ENCODE results near the gene SASH1. TPM values are rescaled to one million over a fixed set of nuclear protein-coding genes. Genes with fewer than 3 reads are reported as not detected.
"Not testable (repeated sequence)": the region's sequence is repeated elsewhere in the genome, so short reads cannot be mapped to it uniquely, and the experiment has no call there.

Gene SASH1
- total and polyA plus RNA-seq, 7 experiments from 2014 or later: 0.24 to 7.8 (median 1.4) TPM; not detected in 2

- H3K36me3 ChIP-seq (ENCODE audit: control insufficient read depth in 2 of 3, insufficient read depth in 3 of 3, low read length in 3 of 3): no peaks in the 10 kb centered on the region
- H3K9me3 ChIP-seq (ENCODE audit: control insufficient read depth in 2 of 3, low read length in 3 of 3): no peaks in the 10 kb centered on the region
- intact Hi-C loops (cut with micrococcal nuclease): no loop called here
- H3K4me1 ChIP-seq (ENCODE audit: control insufficient read depth in 2 of 2, insufficient read depth in 2 of 2, low read length in 2 of 2): no peaks in the 10 kb centered on the region
- no peak overlapping the region for H3K4me3 Mint-ChIP-seq
- peaks cover 0 to 25% (median 7%) of the 10 kb centered on the region in 11 donors for H3K9me3 Mint-ChIP-seq
- no peak overlapping the region for H3K27ac ChIP-seq (ENCODE audit: low read depth, low read length)
- H3K27ac Mint-ChIP-seq: no peak overlapping the region
- no peak for ATAC-seq
- H3K4me3 ChIP-seq (ENCODE audit: low read length): no peak overlapping the region
- H3K27me3 Mint-ChIP-seq: peaks cover 0 to 33% (median 5%) of the 10 kb centered on the region in 5 donors
- peaks cover 0 to 6% (median 0%) of the 10 kb centered on the region in 7 donors for H3K4me1 Mint-ChIP-seq
- no peaks in the 10 kb centered on the region for H3K27me3 ChIP-seq (ENCODE audit: control insufficient read depth in 2 of 2, insufficient read depth in 2 of 2, low read length in 2 of 2)
- ChIA-PET CTCF (no interaction called here), POLR2A (no interaction called here)
- DNase-seq: no peak
- no peaks in the 10 kb centered on the region for H3K36me3 Mint-ChIP-seq
Measured at GRCh38 chr6:148375401-148375800, 32.8 kb downstream of the SASH1 start.

- no peaks in the 10 kb centered on the region for H3K27me3 ChIP-seq (ENCODE audit: control insufficient read depth in 2 of 2, insufficient read depth in 2 of 2, low read length in 2 of 2)
- Mint-ChIP-seq H3K27ac (no peak overlapping the region), H3K27me3 (peaks cover 0 to 19% (median 8%) of the 10 kb centered on the region in 5 donors), H3K4me1 (peaks cover 0 to 6% (median 0%) of the 10 kb centered on the region in 7 donors), H3K36me3 (no peaks in the 10 kb centered on the region), H3K9me3 (peaks cover 0 to 25% (median 7%) of the 10 kb centered on the region in 11 donors), H3K4me3 (no peak overlapping the region)
- no peaks in the 10 kb centered on the region for H3K4me1 ChIP-seq (ENCODE audit: control insufficient read depth in 2 of 2, insufficient read depth in 2 of 2, low read length in 2 of 2)
- no peak for ATAC-seq
- CTCF ChIA-PET: no interaction called here
- no peak overlapping the region for H3K4me3 ChIP-seq (ENCODE audit: low read length)
- H3K27ac ChIP-seq (ENCODE audit: low read depth, low read length): no peak overlapping the region
- intact Hi-C loops (cut with micrococcal nuclease): no loop called here
- H3K9me3 ChIP-seq (ENCODE audit: control insufficient read depth in 2 of 3, low read length in 3 of 3): no peaks in the 10 kb centered on the region
- DNase-seq: no peak
- POLR2A ChIA-PET: no interaction called here
- no peaks in the 10 kb centered on the region for H3K36me3 ChIP-seq (ENCODE audit: control insufficient read depth in 2 of 3, insufficient read depth in 3 of 3, low read length in 3 of 3)
Measured at GRCh38 chr6:148379481-148379880, 36.8 kb downstream of the SASH1 start.

GRCh38 chr6:148379966-148380713 is 37.5 kb downstream of the SASH1 start:
- peaks cover 0 to 5% (median 0%) of the 10 kb centered on the region in 7 donors for H3K4me1 Mint-ChIP-seq
- POLR2A ChIA-PET: no interaction called here
- Histone ChIP-seq H3K36me3 (ENCODE audit: control insufficient read depth in 2 of 3, insufficient read depth in 3 of 3, low read length in 3 of 3) (no peaks in the 10 kb centered on the region), H3K9me3 (ENCODE audit: control insufficient read depth in 2 of 3, low read length in 3 of 3) (no peaks in the 10 kb centered on the region), H3K4me3 (ENCODE audit: low read length) (no peak overlapping the region), H3K27me3 (ENCODE audit: control insufficient read depth in 2 of 2, insufficient read depth in 2 of 2, low read length in 2 of 2) (no peaks in the 10 kb centered on the region), H3K27ac (ENCODE audit: low read depth, low read length) (no peak overlapping the region), H3K4me1 (ENCODE audit: control insufficient read depth in 2 of 2, insufficient read depth in 2 of 2, low read length in 2 of 2) (no peaks in the 10 kb centered on the region)
- peaks cover 0 to 25% (median 7%) of the 10 kb centered on the region in 11 donors for H3K9me3 Mint-ChIP-seq
- no peaks in the 10 kb centered on the region for H3K36me3 Mint-ChIP-seq
- no peak overlapping the region for H3K27ac Mint-ChIP-seq
- no peak overlapping the region for H3K4me3 Mint-ChIP-seq
- CTCF ChIA-PET: no interaction called here
- DNase-seq (no peak), ATAC-seq (no peak)
- intact Hi-C loops (cut with micrococcal nuclease): no loop called here
- H3K27me3 Mint-ChIP-seq: peaks cover 0 to 17% (median 12%) of the 10 kb centered on the region in 5 donors

GRCh38 chr6:148382051-148382450 is 39.4 kb downstream of the SASH1 start:
- H3K36me3 Mint-ChIP-seq; H3K4me1 ChIP-seq (ENCODE audit: control insufficient read depth in 2 of 2, insufficient read depth in 2 of 2, low read length in 2 of 2); intact Hi-C loops (cut with micrococcal nuclease); H3K36me3 ChIP-seq (ENCODE audit: control insufficient read depth in 2 of 3, insufficient read depth in 3 of 3, low read length in 3 of 3); DNase-seq; H3K4me3 Mint-ChIP-seq; H3K4me1 Mint-ChIP-seq; H3K27ac Mint-ChIP-seq; H3K9me3 ChIP-seq (ENCODE audit: control insufficient read depth in 2 of 3, low read length in 3 of 3); ATAC-seq; CTCF ChIA-PET; POLR2A ChIA-PET; H3K27ac ChIP-seq (ENCODE audit: low read depth, low read length); H3K27me3 ChIP-seq (ENCODE audit: control insufficient read depth in 2 of 2, insufficient read depth in 2 of 2, low read length in 2 of 2); H3K4me3 ChIP-seq (ENCODE audit: low read length): not testable (repeated sequence)
- H3K9me3 Mint-ChIP-seq: peaks cover 0 to 20% (median 4%) of the 10 kb centered on the region in 11 donors
- peaks cover 0 to 25% (median 12%) of the 10 kb centered on the region in 5 donors for H3K27me3 Mint-ChIP-seq

GRCh38 chr6:148382861-148383260 is 40.2 kb downstream of the SASH1 start:
- Mint-ChIP-seq H3K4me1 (peaks cover 0 to 6% (median 0%) of the 10 kb centered on the region in 7 donors), H3K9me3 (peaks cover 0 to 13% (median 3%) of the 10 kb centered on the region in 11 donors), H3K4me3 (no peak overlapping the region), H3K27me3 (peaks cover 0 to 32% (median 12%) of the 10 kb centered on the region in 5 donors), H3K36me3 (no peaks in the 10 kb centered on the region), H3K27ac (no peak overlapping the region)
- H3K9me3 ChIP-seq (ENCODE audit: control insufficient read depth in 2 of 3, low read length in 3 of 3): no peaks in the 10 kb centered on the region
- no peak for ATAC-seq
- DNase-seq: no peak
- POLR2A ChIA-PET: no interaction called here
- no peaks in the 10 kb centered on the region for H3K4me1 ChIP-seq (ENCODE audit: control insufficient read depth in 2 of 2, insufficient read depth in 2 of 2, low read length in 2 of 2)
- intact Hi-C loops (cut with micrococcal nuclease): no loop called here
- CTCF ChIA-PET: no interaction called here
- H3K27me3 ChIP-seq (ENCODE audit: control insufficient read depth in 2 of 2, insufficient read depth in 2 of 2, low read length in 2 of 2): no peaks in the 10 kb centered on the region
- H3K36me3 ChIP-seq (ENCODE audit: control insufficient read depth in 2 of 3, insufficient read depth in 3 of 3, low read length in 3 of 3): no peaks in the 10 kb centered on the region
- H3K4me3 ChIP-seq (ENCODE audit: low read length): no peak overlapping the region
- no peak overlapping the region for H3K27ac ChIP-seq (ENCODE audit: low read depth, low read length)

GRCh38 chr6:148383658-148384368 is 41.2 kb downstream of the SASH1 start:
- intact Hi-C loops (cut with micrococcal nuclease): no loop called here
- H3K4me3 Mint-ChIP-seq: no peak overlapping the region
- H3K36me3 ChIP-seq (ENCODE audit: control insufficient read depth in 2 of 3, insufficient read depth in 3 of 3, low read length in 3 of 3): no peaks in the 10 kb centered on the region
- H3K27me3 Mint-ChIP-seq: peaks cover 0 to 41% (median 13%) of the 10 kb centered on the region in 5 donors
- peaks cover 0 to 8% (median 2%) of the 10 kb centered on the region in 11 donors for H3K9me3 Mint-ChIP-seq
- no peak overlapping the region for H3K27ac ChIP-seq (ENCODE audit: low read depth, low read length)
- no peak for ATAC-seq
- peaks cover 0 to 6% (median 0%) of the 10 kb centered on the region in 7 donors for H3K4me1 Mint-ChIP-seq
- no peak for DNase-seq
- no peak overlapping the region for H3K4me3 ChIP-seq (ENCODE audit: low read length)
- ChIA-PET CTCF (no interaction called here), POLR2A (no interaction called here)
- no peaks in the 10 kb centered on the region for H3K27me3 ChIP-seq (ENCODE audit: control insufficient read depth in 2 of 2, insufficient read depth in 2 of 2, low read length in 2 of 2)
- no peak overlapping the region for H3K27ac Mint-ChIP-seq
- H3K4me1 ChIP-seq (ENCODE audit: control insufficient read depth in 2 of 2, insufficient read depth in 2 of 2, low read length in 2 of 2): no peaks in the 10 kb centered on the region
- H3K36me3 Mint-ChIP-seq: no peaks in the 10 kb centered on the region
- H3K9me3 ChIP-seq (ENCODE audit: control insufficient read depth in 2 of 3, low read length in 3 of 3): no peaks in the 10 kb centered on the region
